ENCODE results near the gene TMEM59. TPM values are rescaled to one million over a fixed set of nuclear protein-coding genes. Genes with fewer than 3 reads are reported as not detected.

Gene TMEM59
- total RNA-seq, 1 donor from 2014 or later: 119 TPM

DNA sequence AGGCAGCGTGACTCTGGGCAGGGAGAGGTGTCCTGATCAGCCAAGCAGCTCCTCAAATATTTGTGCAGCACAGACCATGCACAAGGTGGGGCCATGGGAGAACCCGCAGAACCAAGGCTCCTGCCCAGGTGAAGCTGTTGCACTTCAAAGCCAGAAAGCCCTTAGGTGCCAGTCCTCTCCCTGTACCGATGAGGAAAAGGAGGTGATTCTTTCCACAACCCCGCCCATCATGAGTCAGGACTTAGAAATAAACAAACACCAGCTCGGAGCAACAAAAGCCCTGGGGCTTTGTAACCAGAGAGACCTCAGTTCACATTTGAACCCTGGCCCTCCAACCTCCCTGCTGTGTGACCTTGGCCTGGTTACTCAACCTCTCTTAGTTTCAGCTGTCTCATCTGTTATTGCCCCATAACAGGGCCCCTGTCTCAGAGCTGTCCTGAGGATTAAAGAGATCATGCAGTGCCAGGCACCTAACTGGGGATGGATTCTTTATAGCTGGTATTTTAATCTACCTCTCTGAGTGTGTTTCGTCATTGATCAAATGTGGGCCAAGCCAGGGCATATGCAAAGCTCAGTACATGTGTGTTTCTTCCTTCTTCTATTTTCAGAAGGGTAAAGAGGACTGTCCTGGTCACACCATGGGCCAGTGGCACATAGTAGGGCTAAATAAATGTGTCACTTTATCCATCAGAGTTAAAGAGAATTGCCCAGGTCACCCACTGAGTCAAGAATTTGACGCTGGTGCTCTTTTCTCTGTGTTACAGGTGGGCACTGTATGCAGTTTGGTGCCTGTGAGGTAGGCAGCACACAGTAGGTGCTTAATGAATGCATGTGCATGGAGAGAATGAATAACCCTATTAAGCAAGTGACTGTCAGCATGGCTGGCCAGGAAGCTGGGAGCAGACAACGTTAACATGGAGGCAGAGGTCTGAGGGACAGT lies 36.4 kb downstream of the TMEM59 start:
- no peak for DNase-seq (ENCODE audit: low spot score)
- no peaks in the 10 kb centered on the region for H3K4me1 Mint-ChIP-seq (ENCODE audit: low read depth)
- H3K27me3 Mint-ChIP-seq (ENCODE audit: insufficient read depth): peaks cover 2% of the 10 kb centered on the region
- no peaks in the 10 kb centered on the region for H3K9me3 Mint-ChIP-seq
- H3K4me3 Mint-ChIP-seq: no peak overlapping the region
- intact Hi-C loops (cut with micrococcal nuclease): no loop called here
- H3K36me3 Mint-ChIP-seq (ENCODE audit: low read depth): no peaks in the 10 kb centered on the region
- H3K27ac Mint-ChIP-seq: no peak overlapping the region

DNA sequence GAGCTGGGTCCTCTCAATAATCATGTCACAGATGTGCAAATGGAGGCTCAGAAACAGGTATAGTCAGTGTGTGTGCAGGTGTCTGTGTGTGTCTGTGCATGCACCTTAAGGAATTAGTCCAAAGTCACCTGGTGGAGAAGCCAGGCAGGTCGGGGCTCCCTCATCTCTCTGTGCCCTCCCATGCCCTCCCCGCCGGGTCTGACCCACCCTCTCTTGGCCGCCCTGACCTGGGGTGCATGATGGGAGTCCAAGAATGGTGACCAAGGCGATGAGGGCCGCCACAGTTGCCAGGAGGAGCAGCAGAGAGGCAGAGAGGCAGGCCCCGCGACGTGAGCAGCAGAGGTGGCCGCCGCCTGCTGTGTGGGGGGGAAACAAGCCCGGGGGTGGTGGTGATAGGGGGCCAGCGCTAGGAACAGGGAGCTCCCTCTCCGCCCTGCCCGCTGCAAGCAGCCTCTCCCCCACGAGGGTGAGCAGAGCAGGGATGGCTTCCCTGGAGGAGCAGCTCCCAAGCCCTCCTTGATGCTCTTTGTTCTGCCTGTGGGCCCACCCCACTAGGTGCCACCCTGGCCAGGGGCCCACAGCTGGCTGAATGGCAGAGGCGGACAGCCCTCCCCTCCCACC lies 38.9 kb downstream of the TMEM59 start:
- H3K9me3 Mint-ChIP-seq: no peaks in the 10 kb centered on the region

DNA sequence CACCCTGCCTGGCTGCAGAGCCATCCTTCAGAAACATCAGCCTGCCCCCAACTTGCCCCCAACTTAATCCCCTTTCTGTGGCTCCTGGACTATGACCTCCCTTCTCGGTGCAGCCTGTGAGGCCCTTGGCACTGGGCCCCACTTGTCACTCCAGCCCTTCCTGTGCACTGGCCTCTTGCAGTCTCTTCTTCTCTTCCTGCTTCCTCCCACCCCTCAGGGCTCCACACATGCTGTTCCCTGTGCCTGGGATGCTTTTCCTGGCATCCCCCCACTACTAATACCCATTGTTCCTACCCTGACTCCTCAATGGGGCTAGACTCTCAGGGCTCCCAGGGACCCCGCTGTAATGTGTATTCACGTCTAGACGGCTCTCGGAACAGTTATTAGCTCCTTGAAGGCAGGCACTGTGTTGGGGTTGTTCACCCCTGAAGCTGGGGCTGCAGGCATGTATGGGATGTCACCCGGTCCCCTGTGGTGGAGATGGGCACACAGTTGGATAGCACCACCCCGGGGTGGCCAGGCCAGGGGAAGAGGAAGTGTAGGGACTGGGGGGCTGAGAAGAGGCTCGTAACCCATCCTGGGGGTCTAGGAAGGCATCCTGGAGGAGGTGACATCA lies 39.5 kb downstream of the TMEM59 start:
- DNase-seq (ENCODE audit: low spot score): no peak
- no peak overlapping the region for H3K27ac Mint-ChIP-seq

More for the DNA sequence above, 38.9 kb downstream of the TMEM59 start:
- Mint-ChIP-seq H3K27me3 (ENCODE audit: insufficient read depth) (peaks cover 2% of the 10 kb centered on the region), H3K27ac (no peak overlapping the region), H3K4me3 (no peak overlapping the region), H3K36me3 (ENCODE audit: low read depth) (no peaks in the 10 kb centered on the region), H3K4me1 (ENCODE audit: low read depth) (no peaks in the 10 kb centered on the region)
- intact Hi-C loops (cut with micrococcal nuclease): no loop called here
- DNase-seq (ENCODE audit: low spot score): no peak

DNA sequence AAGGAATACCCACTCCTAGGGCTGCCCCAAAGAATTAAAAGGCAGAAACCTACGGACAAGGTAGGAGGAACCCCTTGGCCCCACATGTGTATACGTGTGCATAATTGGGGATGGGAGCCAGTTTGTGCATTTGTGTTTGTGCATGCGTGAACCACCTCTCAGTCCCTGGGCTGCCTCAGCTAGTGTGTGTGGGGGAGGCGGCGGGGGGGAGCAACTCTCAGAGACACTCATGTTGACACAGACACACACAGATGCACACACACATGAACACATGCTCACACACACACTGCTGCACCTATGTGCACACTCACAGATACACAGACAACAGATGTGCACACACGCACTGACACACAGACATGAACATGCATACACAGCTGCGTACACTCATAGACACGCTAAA lies 40.1 kb downstream of the TMEM59 start:
- DNase-seq (ENCODE audit: low spot score): no peak
- H3K4me1 Mint-ChIP-seq (ENCODE audit: low read depth): no peaks in the 10 kb centered on the region
- intact Hi-C loops (cut with micrococcal nuclease): no loop called here
- no peak overlapping the region for H3K27ac Mint-ChIP-seq
- peaks cover 2% of the 10 kb centered on the region for H3K27me3 Mint-ChIP-seq (ENCODE audit: insufficient read depth)
- no peak overlapping the region for H3K4me3 Mint-ChIP-seq
- H3K9me3 Mint-ChIP-seq: no peaks in the 10 kb centered on the region
- H3K36me3 Mint-ChIP-seq (ENCODE audit: low read depth): no peaks in the 10 kb centered on the region

More for the DNA sequence above, 39.5 kb downstream of the TMEM59 start:
- no peaks in the 10 kb centered on the region for H3K4me1 Mint-ChIP-seq (ENCODE audit: low read depth)
- peaks cover 2% of the 10 kb centered on the region for H3K27me3 Mint-ChIP-seq (ENCODE audit: insufficient read depth)
- no peaks in the 10 kb centered on the region for H3K9me3 Mint-ChIP-seq
- intact Hi-C loops (cut with micrococcal nuclease): no loop called here
- H3K4me3 Mint-ChIP-seq: no peak overlapping the region
- no peaks in the 10 kb centered on the region for H3K36me3 Mint-ChIP-seq (ENCODE audit: low read depth)

DNA sequence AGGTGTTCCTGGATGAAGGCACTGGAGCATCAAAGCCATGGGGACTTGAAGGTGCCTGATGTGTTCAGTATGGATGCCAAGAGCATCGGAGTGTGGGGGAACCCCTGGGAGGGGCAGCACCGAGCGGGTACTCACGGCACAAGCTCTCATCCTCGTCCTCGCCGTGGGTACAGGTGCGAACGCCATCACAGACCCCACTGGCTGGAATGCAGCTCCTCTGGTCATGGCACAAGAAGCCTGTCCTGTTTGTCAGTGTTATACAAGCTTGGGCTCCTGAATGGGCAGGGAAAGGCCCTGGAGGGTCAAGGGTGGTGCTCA lies 41.0 kb downstream of the TMEM59 start:
- Mint-ChIP-seq H3K36me3 (ENCODE audit: low read depth) (no peaks in the 10 kb centered on the region), H3K27me3 (ENCODE audit: insufficient read depth) (peaks cover 2% of the 10 kb centered on the region), H3K4me3 (no peak overlapping the region), H3K4me1 (ENCODE audit: low read depth) (no peaks in the 10 kb centered on the region), H3K9me3 (no peaks in the 10 kb centered on the region), H3K27ac (no peak overlapping the region)
- no peak for DNase-seq (ENCODE audit: low spot score)
- intact Hi-C loops (cut with micrococcal nuclease): no loop called here

DNA sequence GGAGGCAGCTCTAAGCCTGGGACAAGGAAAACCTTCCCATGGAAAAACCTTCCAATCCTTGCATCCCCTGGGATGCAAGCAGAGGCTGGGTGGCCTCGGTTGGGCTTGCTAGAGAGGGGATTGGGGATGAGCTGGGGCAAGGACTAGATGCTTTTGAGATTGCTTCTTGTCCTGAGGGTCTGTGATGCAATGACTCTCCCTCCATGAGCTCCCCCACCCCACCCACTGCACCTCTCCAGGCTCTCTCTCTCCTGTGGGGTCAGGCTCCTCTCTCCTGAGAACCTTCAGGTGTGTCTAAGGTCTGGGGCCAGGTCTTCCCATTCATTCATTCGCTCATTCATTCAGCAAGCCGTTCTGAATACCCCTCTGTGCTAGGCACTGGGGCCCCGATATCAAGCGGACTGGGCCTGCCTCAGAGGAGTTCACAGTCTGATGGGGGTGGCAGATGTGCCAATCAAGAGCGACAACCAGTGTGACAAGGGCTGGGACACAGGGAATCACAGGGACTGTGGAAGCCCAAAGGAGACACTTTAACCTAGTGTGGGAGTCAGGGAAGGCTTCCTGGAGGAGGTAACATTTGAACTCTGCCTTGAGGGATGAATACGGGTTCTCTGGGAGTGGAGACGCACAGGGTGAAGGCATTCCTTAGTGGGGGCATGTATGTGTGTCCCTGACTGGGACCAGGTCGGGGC lies 41.5 kb downstream of the TMEM59 start:
- DNase-seq (ENCODE audit: low spot score): no peak
- Mint-ChIP-seq H3K36me3 (ENCODE audit: low read depth) (no peaks in the 10 kb centered on the region), H3K27me3 (ENCODE audit: insufficient read depth) (peaks cover 2% of the 10 kb centered on the region), H3K27ac (no peak overlapping the region), H3K4me1 (ENCODE audit: low read depth) (no peaks in the 10 kb centered on the region), H3K9me3 (no peaks in the 10 kb centered on the region), H3K4me3 (no peak overlapping the region)
- intact Hi-C loops (cut with micrococcal nuclease): no loop called here

DNA sequence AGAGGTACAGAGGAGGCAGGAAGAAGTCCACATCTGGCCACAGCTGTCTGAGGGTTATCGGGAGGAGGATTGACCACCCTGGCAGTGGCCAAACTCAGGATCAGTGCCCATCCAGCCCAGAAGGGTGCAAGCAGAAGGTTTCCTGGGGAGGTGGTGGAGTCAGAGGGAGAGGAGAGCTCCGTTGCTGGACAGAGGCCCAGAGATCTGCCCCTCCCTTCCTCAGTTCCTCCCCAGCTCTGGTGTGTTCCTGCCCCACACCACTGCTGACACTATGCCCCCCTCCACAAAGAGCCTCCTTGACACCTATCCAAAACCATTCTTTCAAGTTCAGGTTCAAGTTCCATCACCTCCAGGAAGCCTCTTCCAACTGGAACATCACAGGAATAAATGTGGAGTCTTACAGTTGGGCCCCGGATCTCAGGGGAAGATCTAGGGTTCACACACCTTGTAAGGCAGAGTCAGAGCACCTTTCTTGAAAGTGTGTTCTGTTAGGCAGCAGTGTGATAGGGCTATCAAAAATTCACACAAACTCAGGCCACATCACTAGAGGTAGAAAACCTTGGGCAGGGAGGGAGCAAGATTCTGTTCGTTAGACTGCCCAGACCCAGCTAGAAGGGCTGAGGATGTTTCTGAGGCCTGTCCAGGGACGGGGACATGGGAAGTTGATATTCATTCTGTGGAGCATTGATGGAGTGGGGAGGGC lies 42.4 kb downstream of the TMEM59 start:
- H3K27ac Mint-ChIP-seq: no peak overlapping the region

DNA sequence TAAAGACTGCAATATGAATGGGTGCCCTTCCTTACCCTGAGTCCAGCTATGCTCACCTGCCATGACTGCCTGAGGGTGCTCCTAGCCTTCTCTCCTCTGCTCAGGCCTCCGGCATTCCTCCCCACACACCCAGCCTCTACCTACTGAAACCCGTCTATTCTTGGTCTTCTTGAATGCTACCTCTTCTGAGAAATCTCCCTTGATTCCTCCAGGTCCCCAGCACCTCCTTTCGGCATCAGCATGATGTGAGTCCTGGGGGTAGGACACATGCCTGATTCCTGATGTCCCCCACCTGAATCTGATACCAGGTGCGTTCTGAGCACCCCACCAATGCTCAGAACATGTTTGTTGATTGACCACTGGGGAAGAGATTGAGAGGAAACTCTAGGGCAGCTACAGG lies 43.6 kb downstream of the TMEM59 start:
- Mint-ChIP-seq H3K27me3 (ENCODE audit: insufficient read depth) (peaks cover 2% of the 10 kb centered on the region), H3K36me3 (ENCODE audit: low read depth) (no peaks in the 10 kb centered on the region), H3K9me3 (no peaks in the 10 kb centered on the region), H3K27ac (no peak overlapping the region), H3K4me1 (ENCODE audit: low read depth) (no peaks in the 10 kb centered on the region), H3K4me3 (no peak overlapping the region)
- intact Hi-C loops (cut with micrococcal nuclease): no loop called here
- no peak for DNase-seq (ENCODE audit: low spot score)

More for the DNA sequence above, 42.4 kb downstream of the TMEM59 start:
- DNase-seq (ENCODE audit: low spot score): no peak
- intact Hi-C loops (cut with micrococcal nuclease): no loop called here
- no peaks in the 10 kb centered on the region for H3K4me1 Mint-ChIP-seq (ENCODE audit: low read depth)
- H3K4me3 Mint-ChIP-seq: no peak overlapping the region
- H3K36me3 Mint-ChIP-seq (ENCODE audit: low read depth): no peaks in the 10 kb centered on the region
- no peaks in the 10 kb centered on the region for H3K9me3 Mint-ChIP-seq
- peaks cover 2% of the 10 kb centered on the region for H3K27me3 Mint-ChIP-seq (ENCODE audit: insufficient read depth)

DNA sequence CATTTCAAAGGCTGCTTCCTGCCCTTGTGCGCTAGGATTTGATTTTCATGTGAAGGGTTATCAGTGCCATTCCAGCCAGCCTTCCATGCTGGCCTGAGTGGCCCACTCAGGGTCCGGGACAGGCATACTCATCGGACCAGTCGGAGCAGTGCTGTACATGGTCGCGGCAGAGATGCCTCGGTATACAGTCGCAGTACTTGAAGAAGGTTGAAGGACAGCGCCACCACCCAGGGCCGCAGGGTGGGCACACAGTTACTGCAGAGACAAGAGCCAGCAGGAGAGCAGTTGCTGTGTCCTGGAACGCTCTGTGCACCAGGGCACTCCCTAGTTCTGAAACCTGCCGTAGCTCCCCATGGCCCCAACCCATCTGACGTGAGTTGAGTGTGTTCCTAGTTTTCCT lies 44.1 kb downstream of the TMEM59 start:
- no peak overlapping the region for H3K27ac Mint-ChIP-seq
- no peaks in the 10 kb centered on the region for H3K36me3 Mint-ChIP-seq (ENCODE audit: low read depth)
- no peaks in the 10 kb centered on the region for H3K9me3 Mint-ChIP-seq
- H3K4me3 Mint-ChIP-seq: no peak overlapping the region
- intact Hi-C loops (cut with micrococcal nuclease): no loop called here
- DNase-seq (ENCODE audit: low spot score): no peak
- H3K27me3 Mint-ChIP-seq (ENCODE audit: insufficient read depth): peaks cover 2% of the 10 kb centered on the region
- no peaks in the 10 kb centered on the region for H3K4me1 Mint-ChIP-seq (ENCODE audit: low read depth)

DNA sequence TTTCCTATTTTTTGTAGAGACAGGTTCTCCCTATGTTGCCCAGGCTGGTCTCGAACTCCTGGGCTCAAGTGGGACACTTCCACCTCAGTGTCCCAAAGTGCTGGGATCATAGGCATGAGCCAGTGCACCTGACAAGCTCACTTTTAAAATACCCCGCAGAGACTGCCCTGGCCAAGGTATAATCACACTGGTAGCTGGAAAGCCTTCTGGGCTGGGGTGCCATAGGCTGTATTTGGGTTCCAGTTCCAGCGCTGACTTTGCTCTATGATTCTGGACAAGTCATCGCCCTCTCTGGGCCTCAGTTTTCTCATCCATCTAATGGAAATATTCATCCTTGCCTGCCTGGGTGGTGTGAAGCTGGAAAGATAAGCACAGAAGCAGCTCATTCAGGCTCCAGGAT lies 45.4 kb downstream of the TMEM59 start:
- H3K27ac Mint-ChIP-seq: no peak overlapping the region
- no peaks in the 10 kb centered on the region for H3K36me3 Mint-ChIP-seq (ENCODE audit: low read depth)
- no peak overlapping the region for H3K4me3 Mint-ChIP-seq
- intact Hi-C loops (cut with micrococcal nuclease): no loop called here
- peaks cover 2% of the 10 kb centered on the region for H3K27me3 Mint-ChIP-seq (ENCODE audit: insufficient read depth)
- H3K4me1 Mint-ChIP-seq (ENCODE audit: low read depth): no peaks in the 10 kb centered on the region
- DNase-seq (ENCODE audit: low spot score): no peak
- H3K9me3 Mint-ChIP-seq: no peaks in the 10 kb centered on the region

DNA sequence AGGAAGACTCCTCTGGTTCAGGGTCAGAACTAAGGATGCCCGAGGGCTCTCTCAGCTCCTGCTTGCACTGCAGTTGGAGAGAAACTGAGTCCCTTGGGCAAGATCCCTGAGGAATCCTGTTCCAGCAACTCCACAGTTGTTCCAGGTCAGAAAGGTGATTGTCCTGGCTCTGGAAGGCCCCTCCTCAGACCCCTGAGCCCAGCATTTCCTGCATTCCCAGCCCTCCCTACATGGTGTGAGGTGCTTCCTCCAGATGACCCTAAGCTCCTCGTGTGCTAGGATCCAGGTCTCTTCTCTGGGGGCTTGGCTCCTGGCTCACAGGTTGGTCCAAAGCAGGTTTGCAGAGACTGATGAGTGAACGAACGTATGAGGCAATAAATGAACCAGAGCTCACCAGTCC lies 46.5 kb downstream of the TMEM59 start:
- H3K27me3 Mint-ChIP-seq (ENCODE audit: insufficient read depth): peaks cover 8% of the 10 kb centered on the region
- intact Hi-C loops (cut with micrococcal nuclease): no loop called here
- no peak overlapping the region for H3K27ac Mint-ChIP-seq
- no peaks in the 10 kb centered on the region for H3K36me3 Mint-ChIP-seq (ENCODE audit: low read depth)
- no peaks in the 10 kb centered on the region for H3K9me3 Mint-ChIP-seq
- H3K4me1 Mint-ChIP-seq (ENCODE audit: low read depth): no peaks in the 10 kb centered on the region
- no peak overlapping the region for H3K4me3 Mint-ChIP-seq
- no peak for DNase-seq (ENCODE audit: low spot score)

DNA sequence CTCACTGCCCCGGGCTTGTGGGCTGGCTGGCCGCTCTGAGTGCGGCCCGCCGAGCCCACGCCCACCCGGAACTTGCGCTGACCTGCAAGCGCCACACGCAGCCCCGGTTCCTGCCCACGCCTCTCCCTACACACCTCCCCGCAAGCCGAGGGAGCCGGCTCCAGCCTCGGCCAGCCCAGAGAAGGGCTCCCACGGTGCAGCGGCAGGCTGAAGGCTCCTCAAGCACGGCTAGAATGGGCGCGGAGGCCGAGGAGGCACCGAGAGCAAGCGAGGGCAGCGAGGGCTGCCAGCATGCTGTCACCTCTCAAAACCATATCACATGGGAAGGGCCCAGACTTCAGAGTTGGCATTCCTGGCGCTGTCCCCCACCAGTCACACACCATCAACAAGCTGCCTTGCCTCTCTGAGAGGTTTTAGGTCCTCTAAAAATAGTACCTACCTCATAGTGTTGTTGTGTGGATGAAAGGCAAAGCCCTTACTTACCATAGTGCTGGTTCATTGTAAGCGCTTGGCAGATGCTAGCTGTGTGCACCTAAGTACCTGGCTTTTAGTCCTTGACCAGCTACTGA lies 48.4 kb downstream of the TMEM59 start:
- no peaks in the 10 kb centered on the region for H3K4me1 Mint-ChIP-seq (ENCODE audit: low read depth)
- no peaks in the 10 kb centered on the region for H3K36me3 Mint-ChIP-seq (ENCODE audit: low read depth)
- peaks cover 8% of the 10 kb centered on the region for H3K27me3 Mint-ChIP-seq (ENCODE audit: insufficient read depth)
- H3K4me3 Mint-ChIP-seq: no peak overlapping the region
- DNase-seq (ENCODE audit: low spot score): no peak
- no peak overlapping the region for H3K27ac Mint-ChIP-seq
- intact Hi-C loops (cut with micrococcal nuclease): no loop called here
- H3K9me3 Mint-ChIP-seq: no peaks in the 10 kb centered on the region

Data from activated T-helper 1 cell treated with anti-CD3 and anti-CD28 coated beads, Interleukin-12 subunit alpha, Interleukin-12 subunit beta, Interleukin-2, Interleukin-4 antibody, amounts not matched to agents 30 ng/mL and 10 ng/mL and 1 ng/mL, durations not matched to agents 14 hours and 24 hours and 36 hours (primary cell).